Mammary epithelial cell (primary cell): Measurements from ENCODE around the gene CDC42EP2.

Experiments used
- CTCF ChIP-seq, 2 donors: IDR thresholded peaks in 1 of 2; conservative IDR thresholded peaks in 1 of 2; 2 replicates each; pipeline ENCODE4 v1.5.1; 2011 to 2012; ENCODE audit warnings: inconsistent platforms in 2 of 2, low read length in 2 of 2, mild to moderate bottlenecking in 2 of 2, control low read depth in 1 of 2, low read depth in 1 of 2; ENCODE audit not compliant: insufficient read depth in 1 of 2; ENCODE audit errors: extremely low read depth in 1 of 2
- EZH2 ChIP-seq: IDR thresholded peaks from 2 replicates; pipeline ENCODE4 v1.6.1; 2012; ENCODE audit warnings: low read length, inconsistent platforms, borderline replicate concordance

- TF ChIP-seq CTCF (conservative IDR thresholded peaks at IDR 0.05 in 1 of 2, IDR thresholded peaks at IDR 0.05 in 1 of 2; ENCODE audit: extremely low read depth in 1 of 2, insufficient read depth in 1 of 2, low read depth in 1 of 2, low read length in 2 of 2), result no peak
- TF ChIP-seq EZH2, result no peak
Measured at GRCh38 chr11:65298131-65298535, 16.5 kb upstream of the CDC42EP2 start.
